T-helper 2 cell treated with Interferon-gamma antibody and Interleukin-4, amounts not matched to agents 100 ng/mL and 5 ng/mL, for 36 hours (primary cell): ENCODE measurements around the gene LHFPL3. TPM values are rescaled to one million over a fixed set of nuclear protein-coding genes. Genes with fewer than 3 reads are reported as not detected.

ENCODE experiments used
- intact Hi-C: fragments of 100-400 bp; cut with micrococcal nuclease; formaldehyde crosslinking; loops from one replicate; pipeline ENCODE4 v1.15.1; 2023
- total RNA-seq: library from RNA; stranded (reverse); gene quantifications from 2 replicates; pipeline ENCODE4 v1.2.3, GENCODE V29; 2022

The LHFPL3 gene
- total RNA-seq, 1 donor from 2014 or later = not detected

DNA sequence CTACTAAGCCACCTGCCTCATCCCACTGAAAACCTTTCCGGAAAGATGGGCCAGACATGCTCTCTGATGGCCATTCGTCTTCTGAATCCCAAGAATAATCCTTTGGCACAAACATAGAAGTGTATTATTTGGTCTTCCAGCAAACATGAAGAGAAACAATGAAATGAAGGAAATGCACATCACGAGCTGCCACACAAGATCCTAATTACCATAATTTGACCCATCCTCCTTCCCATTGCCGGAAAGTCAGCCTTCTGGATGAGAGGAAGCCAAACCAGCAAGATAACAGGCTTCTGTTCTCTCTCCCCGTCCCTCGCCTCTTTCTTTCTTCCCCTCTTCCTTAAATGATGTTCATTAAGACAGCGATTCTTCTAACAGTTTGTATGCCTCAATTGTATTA is 466.7 kb downstream of the LHFPL3 start:
- intact Hi-C loops = no loop called here

DNA sequence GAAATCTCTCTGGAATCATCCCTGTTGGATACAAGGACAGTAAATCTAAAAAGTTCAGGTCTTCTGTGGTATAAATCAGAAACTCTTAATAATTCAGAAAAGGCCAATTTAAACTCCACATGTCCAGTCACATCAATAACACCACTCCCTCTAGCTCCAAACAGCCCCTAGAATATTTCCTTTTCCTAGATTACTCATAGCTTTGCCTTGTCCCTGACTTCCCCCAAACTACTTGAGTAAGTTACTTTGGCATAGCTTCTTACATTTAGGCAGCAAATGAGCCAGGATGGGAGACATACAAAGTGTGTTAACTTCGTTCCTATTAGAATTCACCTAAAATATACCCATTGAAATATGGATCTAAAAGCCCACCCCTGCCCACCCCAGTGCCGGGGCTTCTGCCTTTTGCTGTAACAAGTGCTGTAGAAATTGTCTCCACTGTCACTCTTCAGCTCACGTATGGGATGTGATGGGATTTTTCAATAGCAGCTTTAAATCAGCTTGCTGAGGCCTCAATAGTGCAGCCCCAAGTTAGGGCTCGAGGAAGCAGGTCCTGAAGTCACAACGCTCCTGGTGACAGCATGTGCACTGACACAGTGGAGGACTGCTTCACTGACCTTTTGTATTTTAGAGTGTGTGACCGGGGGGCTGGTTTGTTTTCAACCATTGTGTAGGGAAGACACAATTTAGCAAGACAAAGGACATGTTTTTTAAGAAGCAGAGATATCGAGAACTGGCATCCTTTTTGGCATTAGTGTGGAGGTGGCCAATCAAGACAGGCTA is 467.4 kb downstream of the LHFPL3 start:
- intact Hi-C loops = no loop called here

DNA sequence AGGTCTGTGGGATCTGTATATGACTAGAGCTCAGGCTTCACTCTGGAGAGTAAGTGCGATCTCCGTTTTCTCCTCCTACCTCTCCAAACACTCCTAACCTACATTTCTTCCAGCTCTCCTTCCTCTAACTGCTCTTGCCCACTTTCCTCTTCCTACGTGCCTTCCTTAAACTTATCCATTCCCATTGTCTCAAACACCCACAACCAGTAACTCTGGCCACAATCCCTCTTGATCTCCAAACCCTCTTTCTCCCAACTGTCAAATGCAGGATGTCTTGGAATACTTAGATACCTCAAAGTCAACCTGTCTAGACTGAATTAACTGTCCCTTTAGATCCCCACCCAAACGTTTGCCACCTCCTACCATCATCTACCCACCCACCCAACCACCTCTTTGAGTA is 471.9 kb downstream of the LHFPL3 start:
- intact Hi-C loops = no loop called here

DNA sequence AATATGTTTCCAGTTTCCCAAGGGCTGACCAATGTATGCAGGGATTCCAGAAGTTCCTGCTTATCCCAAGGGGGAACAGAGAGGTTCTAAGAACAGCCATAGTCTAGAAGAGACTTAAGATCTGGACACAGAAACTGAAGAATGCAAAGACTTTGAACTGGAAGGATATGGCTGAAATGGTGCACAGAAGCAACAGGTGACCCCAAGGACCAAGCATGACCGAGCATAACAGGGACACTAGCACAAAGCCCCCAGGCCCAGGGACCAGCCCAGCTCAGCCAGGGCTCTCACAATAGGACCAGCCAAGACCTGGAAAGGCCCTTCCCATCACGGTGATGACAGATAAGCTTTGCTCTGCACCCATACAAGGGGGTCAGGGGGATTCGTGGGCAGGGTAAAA is 472.6 kb downstream of the LHFPL3 start:
- intact Hi-C loops = no loop called here

DNA sequence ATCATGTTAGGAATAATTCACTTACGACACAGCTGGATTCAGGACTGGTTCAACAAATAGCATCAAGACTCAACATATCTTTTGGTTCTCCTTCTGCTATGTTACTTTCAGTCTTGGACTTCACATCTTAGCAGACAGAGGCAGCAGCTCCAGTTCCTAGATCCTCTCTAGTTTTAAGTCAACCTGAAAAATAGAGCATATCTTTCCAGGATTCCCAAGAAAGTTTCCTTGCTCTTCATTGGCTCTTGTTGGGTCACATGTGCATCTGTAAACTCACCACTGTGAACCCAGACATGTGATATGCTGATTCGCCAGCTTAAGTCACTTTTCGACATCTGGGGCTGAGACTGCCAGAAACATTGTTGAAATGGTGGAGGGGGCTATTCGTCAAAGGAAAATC is 475.5 kb downstream of the LHFPL3 start:
- intact Hi-C loops = no loop called here

DNA sequence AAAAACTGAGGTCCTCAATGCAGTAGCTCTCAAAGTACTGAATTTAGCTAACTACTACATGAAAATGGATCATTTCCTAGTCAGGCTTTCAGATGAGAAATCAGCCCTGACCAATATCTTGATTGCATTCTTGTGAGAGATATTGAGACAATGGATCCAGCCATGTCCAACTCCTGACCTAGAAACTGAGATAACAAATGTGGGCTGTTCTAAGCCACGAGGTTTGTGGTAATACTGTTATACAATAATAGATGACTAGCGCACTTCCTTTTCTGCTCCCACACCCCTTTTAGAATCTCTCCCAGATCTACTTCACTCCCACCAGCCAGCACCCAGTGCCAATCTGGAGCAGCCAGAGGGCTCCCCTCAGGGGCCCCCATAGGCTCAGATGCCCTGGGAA is 476.3 kb downstream of the LHFPL3 start:
- intact Hi-C loops = no loop called here

DNA sequence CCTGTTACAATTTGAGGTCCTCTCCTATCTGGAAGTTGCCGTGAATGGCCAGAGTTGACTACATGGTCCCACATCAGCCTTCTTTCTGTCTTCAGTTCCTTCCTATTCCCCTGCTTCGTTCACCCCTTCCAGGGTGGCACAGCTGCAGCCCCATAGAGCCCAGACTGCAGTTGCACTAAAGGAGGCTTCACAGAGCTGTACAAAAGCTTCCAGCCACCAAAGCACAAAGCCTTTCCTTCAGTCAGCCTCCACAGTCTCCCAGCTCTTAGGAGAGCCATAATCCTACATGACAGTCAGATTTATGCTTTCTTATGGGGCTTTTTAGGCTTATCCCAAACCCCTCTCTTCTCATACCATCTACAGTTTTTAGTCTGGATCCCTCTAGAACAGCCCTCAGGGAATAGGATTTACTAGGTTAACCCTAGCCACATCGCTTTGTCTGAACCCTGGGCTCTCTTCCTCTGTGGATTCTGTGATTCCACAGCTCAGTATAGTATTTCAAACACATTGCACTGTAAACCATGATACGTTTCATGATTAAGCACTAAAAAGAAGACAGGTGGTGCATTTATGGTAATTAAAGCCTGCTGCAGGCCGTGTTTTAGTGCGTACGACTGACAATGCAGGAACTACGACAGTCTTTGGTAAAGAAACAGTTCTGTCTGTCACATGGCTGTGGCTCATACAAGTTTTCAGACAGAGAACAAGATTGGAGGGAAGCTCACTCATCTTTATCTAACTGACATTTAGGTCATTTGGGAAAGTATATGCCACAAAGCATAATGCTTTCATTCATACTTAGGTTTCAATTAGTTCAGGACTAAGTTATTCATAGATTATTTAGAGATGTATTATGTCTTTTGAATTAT is 477.3 kb downstream of the LHFPL3 start:
- intact Hi-C loops = no loop called here

DNA sequence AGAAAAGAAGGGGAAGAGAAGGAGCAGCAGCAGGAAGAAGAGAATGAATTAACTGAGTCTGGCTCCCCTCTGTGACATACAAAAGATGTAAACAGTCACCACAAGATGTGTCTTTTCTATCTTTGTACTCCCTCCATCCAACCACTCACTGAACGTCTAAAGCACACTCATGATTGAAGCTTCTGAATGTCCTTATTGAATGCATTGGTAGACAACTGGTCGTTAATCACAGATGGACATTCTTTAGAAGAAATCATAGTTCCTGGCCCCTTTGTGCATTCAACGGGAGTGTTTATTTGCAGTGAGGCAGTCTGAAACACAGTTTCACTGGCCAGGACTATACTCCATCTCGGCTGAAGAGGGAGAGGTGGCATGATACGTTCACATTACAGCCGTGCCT is 479.3 kb downstream of the LHFPL3 start:
- intact Hi-C loops = no loop called here

DNA sequence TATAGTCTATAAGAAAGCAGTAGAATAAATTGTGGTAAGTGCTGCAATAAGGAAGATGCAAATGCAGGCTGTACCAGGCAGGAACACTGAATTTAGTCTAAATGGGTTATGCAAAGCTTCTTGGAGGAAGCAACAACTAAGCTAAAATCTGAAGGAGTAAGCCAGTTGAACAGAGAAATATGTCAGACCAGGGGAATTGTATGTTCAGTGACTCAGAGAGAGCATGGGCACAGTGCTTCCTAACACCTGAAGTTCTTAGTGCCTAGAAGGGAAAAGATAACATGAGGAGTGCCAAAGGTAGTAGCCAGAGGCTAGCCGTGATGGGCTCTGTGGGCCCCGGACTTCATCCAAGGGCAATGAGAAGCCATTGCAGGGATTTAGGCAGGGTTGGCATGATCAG is 481.5 kb downstream of the LHFPL3 start:
- intact Hi-C loops = no loop called here

DNA sequence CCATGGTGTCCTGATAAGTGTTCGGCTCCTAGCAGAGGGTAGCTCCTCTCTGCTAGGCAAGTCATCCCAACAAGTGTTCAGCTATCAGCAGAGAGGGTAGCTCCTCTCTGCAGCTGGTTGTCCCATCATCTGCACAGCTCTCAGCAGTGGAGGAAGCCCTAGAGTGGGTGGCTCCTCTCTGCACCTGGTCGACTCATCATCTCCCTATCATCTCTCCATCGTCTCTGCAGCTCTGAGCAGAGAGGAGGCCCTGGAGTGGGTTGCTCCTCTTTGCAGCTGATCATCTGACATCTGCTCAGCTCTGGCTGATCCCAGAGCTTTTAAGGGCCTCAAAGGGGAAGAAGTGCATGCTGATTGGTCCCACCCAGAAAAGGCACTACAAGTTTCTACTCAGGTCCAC is 485.7 kb downstream of the LHFPL3 start:
- intact Hi-C loops = no loop called here

DNA sequence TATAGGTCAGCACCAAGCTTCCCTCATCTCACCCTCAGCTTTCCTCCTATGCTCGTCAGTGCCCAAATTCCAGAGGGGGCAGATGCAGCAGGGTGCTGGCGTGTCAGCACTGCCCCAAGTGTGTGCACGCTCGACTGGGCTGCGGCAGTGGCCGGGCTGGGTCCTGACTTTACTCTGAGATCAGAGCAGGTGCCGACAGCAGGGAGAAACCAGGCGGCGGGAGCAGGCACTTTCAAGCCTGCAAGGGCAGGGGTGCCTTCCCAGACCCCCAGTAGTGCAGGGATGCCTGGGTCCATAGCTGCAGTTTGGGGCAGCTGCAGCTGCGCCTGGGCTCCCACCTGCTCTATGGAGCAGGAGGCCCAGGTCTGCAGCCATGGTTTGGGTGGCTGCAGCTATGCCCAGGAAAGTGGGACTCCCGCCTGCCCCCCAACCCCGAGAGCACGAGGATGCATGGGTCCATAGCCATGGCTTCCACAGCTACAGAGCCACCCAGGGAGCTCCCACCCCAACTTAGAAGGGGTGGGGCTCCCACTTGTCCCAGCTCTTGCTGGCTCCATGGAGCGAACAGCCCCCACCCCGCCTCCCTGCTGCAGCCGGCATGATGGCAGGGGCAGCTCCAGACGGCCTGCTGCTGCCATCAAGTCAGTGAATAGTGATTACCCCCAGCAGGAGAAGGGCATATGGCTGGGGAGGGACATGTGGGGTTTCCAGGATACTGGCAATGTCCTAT is 486.4 kb downstream of the LHFPL3 start:
- intact Hi-C loops = no loop called here

DNA sequence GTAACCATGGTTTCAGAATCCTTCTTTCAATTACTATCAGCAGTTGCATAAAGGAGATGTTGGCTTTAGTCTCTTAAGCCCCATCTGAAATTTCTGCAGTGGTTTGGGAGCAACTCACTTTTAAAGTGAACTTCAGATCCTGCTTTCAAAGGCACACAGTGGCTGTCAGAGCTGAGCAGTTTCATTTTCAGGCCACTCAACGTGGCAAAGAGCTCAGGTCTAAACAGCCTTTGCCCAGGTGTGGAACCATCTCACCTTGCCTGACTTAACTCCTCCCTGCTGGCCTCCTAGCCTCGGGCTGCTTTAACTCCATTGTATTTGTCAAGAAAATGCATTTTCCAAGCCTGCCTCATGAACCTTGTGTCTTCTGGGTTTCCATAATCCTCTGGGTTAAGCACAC is 488.1 kb downstream of the LHFPL3 start:
- intact Hi-C loops = no loop called here

DNA sequence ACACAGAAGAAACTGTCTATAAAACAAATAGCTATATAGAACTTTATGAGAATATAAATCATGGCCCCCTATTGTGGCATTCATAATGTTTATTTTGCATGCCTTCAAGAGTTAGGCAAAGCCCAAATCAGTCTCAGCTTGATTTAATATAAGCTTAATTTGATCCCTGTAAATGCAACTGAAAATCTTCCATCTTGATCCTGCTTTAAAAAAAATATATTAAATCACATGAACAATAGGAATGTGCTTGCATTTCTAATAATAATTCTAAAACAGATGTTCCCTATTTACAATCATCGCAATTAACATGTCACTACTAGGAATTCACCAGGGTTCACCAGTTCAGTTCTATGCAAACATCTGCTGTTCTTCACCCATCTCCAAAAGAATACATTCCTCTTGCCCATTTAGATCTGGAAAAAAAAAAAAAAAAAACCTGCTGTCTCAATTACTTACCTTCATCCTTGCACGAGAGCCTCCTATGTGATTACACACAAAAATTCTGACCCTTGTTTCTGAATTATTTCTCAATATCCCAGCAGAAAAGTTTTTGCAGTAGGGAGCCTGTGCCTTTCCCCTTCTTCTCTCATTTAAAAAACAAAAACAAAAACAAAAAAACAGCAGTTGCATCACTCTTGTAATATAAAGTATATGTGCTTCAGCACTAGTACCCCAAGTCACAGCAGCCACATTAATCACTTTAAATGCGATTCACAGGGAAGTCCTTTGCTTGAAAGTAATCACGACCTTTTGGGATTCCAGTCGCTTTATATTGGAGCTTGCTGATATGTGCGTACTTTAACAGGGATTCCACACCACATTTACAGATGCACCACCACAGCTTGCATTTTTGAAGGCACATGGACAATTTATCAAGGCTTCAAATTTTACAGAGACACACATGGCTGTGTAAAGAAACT is 490.8 kb downstream of the LHFPL3 start:
- intact Hi-C loops = no loop called here

DNA sequence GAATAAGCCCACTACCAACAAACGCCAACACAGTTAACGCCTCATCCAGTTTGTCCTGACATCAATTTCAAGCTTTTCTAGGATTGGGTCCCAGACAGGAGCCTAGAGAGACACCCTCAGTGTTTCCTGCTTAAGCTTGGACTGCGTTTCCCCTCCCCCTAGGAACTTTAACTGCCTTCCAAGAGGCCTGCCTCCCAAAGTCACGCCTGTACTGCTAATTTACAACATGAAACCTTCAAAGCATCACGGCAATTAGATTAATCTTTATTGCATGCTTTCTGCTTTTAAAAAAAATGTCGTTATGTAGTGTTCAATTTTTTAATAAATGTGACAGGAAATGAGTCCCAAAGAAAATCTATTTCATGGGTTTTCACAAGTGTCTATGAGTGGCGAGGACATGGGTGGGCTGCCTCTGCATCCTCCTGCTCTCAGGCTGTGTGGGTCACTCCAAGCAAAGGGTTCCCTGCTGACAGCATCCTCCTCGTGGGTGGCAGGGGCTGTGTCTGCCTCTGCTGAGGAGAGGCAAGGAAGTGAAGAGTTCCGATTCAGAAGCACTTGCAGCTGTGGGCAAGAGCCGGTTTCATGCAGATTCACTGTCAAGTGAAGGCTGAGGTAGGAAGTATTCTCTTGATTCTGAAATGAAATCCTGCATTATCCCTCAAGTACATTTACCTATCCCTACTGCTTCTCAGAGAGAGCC is 492.6 kb downstream of the LHFPL3 start:
- intact Hi-C loops = no loop called here

DNA sequence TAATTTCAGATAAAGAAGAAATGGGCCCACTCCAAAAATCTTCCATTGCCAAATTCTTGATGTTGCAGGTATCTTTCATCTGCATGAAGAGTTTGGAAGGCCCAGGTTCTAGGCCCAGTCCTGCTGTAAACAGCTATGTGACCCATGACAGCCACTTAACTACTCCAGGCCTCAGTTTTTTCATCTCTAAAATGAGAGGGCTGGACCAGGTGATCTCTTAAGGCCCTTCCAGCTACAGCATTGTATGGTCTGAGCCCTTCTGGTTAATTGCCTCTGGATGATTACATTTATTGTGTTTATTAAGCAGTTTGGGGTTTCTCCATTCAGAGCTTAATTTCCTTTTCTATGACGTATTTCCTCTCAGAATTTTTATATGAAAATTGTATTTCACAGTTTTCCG is 494.8 kb downstream of the LHFPL3 start:
- intact Hi-C loops = no loop called here

DNA sequence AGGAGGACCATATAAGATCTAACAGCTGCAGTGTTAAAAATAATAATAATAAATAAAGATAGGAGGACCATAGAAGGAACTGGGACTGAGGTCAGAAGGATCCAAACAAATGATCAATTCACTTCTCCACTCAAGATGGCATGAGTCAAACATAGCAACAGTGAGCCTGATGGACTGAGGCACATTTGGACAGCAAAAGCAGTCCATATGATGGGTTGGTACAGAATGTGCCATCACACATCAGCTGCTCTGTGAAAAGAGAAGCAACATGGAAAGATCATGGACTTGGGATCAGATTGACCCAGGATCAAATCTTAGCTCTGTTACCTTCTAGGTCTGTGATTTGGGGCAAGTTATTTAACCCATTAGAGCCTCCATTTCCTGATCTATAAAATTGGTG is 496.7 kb downstream of the LHFPL3 start:
- intact Hi-C loops = no loop called here

DNA sequence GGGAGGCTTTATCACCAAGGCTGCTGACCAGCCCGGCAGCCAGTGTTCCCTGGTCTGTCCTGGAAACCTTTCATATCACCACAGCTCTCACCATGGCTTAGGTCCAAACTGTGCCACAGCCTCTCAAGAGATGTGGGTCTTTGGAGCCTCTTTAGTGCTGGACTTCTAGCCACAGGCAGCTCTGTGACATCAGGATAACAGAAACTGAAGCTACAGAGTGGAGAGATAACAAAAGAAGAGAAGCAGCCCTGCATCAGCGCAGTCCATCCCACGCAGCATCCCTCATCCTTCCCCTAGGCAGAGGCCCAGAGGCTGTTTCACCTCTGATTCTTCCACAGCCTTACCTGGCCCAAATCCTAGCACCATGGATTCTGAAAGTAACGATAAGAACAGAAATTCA is 497.7 kb downstream of the LHFPL3 start:
- intact Hi-C loops = no loop called here

DNA sequence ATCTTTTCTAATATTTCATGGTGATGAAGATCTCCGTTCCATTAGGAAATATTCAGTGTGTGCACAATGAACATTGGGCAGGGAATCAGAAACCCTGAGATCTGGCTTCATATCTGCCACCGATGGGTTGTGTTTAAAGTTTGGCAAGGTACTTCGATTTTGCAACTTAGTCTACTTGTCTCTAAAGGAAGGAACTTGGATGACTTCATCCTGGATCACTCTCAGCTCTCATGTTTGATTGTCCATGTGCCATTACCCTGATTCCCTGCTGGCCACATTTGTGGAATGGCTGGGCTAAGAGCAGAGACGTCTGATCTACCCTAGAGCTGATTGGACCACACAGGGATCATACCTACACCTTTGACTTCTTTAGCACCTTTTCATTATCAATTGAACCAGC is 508.6 kb downstream of the LHFPL3 start:
- intact Hi-C loops = no loop called here

DNA sequence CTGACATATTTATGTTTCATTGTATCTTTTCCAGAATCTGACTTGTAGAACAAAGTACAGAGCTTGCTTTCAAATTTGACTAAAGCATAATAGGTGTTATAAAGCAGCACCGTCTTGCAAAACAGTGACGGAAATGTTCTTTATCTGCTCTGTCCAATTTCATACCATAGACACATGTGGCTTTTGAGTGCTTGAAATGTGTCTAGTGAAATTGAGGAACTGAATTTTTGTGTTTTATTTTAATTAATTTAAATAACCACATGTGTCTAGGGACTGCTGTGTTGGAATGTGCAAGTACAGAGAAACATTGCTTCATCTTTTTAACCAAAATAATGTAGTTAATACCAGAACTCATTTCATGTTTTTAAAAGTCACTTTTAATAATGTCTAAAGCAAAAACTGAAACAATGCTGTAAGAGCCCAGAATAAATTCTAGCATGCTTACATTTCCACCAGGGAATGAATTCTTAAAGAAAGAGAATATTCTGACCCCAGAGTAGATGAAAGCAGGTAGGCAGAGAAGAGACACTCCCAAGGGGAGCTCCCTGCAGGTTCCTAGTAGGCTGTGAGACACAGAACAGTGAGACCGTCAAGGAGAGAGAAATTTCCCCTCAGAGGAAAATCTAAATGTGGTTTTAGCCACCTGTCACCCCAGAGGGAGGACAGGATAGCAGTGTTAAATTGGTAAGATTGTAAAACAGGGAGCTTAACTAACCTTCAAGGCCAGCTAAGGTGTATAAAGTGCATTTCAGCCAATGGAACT is 510.3 kb downstream of the LHFPL3 start:
- intact Hi-C loops = no loop called here

DNA sequence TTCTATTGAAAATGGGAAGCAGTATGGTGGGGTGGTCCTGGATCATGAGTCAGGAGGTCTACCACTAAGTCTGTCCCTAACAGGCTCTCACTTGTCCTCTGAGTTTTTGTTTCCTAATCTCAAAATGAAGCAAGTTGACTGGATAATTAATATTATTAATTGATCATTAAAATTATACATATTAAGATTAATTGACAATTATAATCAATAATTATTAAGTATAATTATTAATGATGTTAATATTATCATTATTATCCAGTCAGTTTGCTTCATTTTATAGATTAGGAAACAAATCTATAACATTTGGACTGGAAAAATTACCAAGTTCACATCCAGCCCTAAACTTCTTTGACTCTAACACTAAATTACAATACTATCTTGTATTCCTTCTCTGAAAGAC is 511.4 kb downstream of the LHFPL3 start:
- intact Hi-C loops = no loop called here
